Islet precursor cell (in vitro differentiated cells): ENCODE data around the gene DPF3.

Experiments used
- DNase-seq: peaks from one replicate; pipeline ENCODE4 v3.0.0-alpha.2; 2018

Gene DPF3

DNA sequence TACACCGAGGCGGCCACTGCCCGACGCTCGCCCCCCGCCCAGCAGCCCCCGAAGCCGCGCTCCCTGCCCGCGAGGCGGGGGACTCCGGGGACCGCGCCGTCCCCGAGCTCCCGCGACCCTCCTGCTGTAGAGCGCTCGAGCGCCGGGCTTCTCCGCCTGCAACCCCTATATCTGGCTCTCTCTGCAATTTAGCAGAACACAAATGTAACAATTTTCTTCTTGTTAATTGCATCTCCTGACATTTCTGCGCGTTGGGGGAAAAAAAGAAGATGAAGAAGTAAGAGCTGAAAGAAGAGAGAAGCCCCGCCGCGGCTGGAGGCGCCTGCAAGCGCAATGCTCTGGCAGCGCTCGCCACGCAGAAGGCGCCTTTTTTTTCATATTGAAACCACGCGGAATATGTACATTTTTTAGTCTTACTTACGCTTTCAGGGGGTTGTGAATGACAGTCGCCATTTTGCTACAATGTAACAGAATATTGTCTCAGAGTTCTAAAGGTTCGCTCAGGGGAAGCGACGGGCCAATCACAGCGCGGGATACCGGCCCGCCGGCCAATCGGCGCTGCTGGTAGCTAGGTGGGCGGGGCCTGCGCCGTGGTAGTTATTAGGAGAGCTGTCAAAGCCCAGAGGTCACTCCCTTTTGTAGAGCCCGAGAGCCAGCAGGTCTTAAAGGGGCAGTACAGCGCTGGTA is at the start of gene DPF3:
Gene DPF3 (minus strand): TSS at position 466 of the 687 bp plus-strand sequence. CDS start 13 bp downstream, at position 453.
- DNase-seq: peak; percentile 98

DNA sequence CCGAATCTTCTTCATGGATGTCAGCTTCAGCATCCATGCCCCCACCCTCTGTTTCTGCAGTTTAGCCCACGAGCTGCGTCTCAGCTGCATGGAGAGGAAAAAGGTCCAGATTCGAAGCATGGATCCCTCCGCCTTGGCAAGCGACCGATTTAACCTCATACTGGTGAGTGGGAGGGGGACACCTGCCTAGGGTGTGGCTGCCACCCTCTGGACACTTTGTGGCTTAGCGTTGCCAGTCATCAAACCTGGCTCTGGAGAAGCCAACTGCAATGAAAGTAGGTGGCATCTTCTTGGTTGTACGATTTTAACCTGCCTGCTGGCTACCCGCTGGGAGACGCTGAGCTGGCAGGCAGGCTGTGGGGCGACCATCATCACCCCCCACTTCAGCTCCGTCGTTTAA is 49.0 kb upstream of the DPF3 start:
- DNase-seq: no peak

GRCh38 chr14:72941286-72941985 is 47.5 kb upstream of the DPF3 start:
- no peak for DNase-seq

- DNase-seq: no peak
These were observed 45.7 kb upstream of the DPF3 start for GRCh38 chr14:72939630-72940029.

- no peak for DNase-seq
These were observed 39.0 kb upstream of the DPF3 start for GRCh38 chr14:72932893-72933292.

GRCh38 chr14:72929316-72930080 is 35.6 kb upstream of the DPF3 start:
- DNase-seq: no peak

DNA sequence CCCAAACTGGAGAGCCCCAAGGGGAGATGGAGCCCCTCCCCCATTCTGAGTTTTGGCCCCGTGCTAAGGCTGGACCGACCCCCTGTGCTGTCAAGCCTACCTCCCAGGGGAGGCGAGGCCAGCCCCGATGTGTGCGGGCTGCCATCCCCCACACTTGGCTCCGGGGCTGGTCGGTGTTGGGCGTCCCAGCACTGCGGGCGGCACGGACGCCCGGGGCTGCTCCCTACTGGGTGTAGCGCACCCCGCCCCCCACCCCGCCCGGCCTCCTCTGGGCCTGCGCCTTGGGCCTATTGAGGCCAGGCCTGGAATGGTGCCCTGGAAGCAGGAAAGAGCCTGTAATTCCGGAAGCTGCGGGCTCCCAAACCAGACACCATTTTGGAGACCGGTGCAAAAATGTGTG is 35.0 kb upstream of the DPF3 start:
- DNase-seq: no peak

DNA sequence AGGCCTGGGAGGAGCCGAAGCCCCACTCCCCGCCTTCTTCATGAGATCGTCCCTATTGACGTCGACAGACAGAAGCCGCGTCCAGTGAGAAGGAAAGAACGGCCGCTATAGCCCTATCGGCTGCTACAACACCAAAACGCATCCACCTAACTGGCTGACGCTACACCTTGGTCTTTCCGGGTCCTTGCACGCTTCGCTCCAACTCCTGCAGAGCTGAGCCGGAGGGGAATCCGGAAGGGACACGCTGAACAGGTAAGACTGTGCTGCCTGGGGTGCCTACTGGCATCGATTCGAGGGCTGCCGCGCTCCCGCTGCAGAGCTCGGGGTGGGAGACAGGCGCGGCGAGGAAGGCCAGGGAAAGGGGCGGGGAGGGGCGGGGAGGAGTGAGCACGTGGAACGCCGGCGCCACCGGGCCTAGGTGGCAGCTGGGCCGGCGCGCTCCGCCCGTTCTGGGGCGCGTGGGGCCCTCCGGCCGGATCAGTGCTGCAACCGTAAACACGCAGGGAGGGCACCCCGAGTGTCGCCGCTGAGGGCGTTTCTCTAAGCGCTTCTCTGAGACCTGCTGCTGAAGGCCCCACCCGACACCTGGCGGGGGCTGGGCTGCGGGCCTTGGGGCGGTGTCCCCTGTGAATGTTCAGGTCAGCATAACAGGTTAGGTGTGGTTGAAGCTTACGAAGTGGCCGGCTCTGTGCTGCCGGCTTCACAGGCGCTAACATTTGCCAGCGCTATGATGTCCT is 32.6 kb upstream of the DPF3 start, which contains the start of gene DCAF4:
Gene DCAF4 (plus strand): TSS at position 173 of the 737 bp plus-strand sequence. CDS start 11,515 bp downstream, outside the sequence.
- DNase-seq: peak; percentile 100

- no peak for DNase-seq
These were observed 32.0 kb upstream of the DPF3 start for GRCh38 chr14:72925815-72926291.

DNA sequence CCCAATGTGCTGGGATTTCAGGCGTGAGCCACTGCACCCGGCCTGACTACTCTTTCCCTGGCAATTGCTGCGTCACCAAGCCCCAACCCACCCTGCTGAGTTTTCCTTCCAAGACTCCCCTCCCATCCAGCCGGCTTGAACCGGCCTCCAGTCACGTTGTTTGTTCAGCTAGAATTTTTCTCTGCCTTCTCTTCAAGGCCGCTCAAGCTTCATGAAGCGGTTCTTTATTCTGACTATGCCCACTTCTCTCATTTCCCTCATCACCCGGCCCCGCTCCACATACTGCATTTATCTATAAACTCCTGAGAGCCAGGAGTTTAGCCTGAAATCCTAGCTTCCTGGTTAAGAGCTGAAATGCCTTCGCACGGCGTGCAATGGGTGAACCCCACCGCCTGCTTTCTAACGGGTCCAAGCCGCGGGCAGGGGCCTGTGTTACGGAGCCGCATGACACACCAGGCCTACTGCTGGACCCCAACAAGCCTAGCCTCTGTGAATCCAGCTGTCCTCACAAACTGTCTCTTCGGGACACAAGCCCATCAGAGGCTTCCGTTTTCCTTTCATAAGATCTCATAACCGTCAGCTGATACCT is 31.4 kb upstream of the DPF3 start:
- no peak for DNase-seq

DNA sequence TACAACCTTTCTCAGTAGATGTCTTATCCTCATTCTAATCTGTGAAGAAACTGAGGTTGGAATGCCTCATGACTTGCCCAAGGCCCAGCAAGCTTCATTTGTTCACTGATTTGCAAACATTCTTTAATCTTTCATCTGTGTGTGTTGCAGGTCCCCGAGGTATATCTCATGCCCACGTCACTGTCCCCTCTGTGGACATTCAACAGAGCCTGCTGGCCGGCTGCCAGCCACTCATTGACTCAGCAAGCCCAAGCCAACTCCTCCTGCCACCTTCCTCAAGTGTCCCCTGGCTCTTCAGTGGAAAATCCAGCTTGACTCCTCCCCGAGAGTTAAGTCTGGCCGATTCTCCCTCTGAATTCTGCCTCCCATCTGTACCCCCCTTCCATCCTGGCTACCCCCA is 30.4 kb upstream of the DPF3 start:
- DNase-seq: no peak

GRCh38 chr14:72921396-72921795 is 27.5 kb upstream of the DPF3 start:
- no peak for DNase-seq

- no peak for DNase-seq
These were observed 26.1 kb upstream of the DPF3 start for GRCh38 chr14:72920008-72920407.

- no peak for DNase-seq
These were observed 23.3 kb upstream of the DPF3 start for GRCh38 chr14:72917094-72917802.

DNA sequence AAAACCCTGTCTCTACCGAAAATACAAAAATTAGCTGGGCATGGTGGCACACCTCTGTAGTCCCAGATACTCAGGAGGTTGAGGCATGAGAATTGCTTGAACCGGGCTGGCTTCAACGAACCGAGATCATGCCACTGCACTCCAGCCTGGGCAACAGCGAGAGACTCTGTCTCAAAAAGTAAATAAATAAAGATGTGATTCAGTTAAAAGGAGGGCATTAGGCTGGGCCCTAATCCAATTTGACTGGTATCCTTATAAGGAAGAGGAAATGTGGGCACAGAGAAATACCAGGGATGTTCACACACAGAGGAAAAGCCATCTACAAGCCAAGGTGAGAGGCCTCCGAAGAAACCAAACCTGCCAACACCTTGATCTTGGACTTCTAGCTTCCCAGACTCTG is 22.3 kb upstream of the DPF3 start:
- DNase-seq: no peak

- no peak for DNase-seq
These were observed 19.9 kb upstream of the DPF3 start for GRCh38 chr14:72913809-72914208.

DNA sequence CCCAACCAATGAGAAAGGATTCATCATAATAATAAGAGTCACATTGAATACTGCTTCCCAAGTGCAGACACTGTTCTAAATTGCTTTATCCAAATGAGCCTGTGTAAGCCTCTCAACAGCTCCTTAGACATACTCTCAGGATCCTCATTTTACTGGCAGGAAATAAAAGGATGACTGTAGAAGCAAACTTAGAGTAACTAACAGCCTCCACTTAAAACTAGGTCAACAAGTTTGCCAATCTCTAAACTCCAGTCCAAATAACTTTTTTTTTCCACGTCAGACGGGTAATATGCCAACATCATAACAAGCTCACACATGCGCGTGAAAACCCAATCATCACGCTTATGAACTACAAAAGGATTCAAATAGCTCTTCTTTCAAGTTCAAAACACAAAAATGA is 15.3 kb upstream of the DPF3 start:
- DNase-seq: no peak

DNA sequence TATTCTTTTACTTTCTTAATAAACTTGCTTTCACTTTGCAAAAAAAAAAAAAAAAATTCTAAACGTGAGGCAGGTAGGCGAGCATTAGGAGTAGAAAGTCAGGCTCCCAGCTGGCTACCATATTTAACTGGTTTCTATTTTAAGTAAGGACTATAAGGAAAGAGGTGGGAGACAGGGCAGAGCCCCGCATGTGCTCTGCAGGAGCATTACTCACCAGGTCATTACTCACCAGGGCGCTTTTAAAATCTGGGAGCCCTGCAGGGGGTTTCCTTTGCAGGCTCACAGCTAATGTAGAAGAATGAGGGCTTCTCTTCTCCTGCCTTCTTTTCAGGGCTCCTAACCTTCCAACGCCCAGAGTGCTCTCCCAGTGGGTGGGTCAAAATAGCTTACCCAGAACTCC is 14.0 kb upstream of the DPF3 start:
- peak; percentile 80 for DNase-seq

GRCh38 chr14:72906879-72907278 is 13.0 kb upstream of the DPF3 start:
- DNase-seq: no peak

GRCh38 chr14:72906316-72906715 is 12.4 kb upstream of the DPF3 start:
- DNase-seq: no peak

DNA sequence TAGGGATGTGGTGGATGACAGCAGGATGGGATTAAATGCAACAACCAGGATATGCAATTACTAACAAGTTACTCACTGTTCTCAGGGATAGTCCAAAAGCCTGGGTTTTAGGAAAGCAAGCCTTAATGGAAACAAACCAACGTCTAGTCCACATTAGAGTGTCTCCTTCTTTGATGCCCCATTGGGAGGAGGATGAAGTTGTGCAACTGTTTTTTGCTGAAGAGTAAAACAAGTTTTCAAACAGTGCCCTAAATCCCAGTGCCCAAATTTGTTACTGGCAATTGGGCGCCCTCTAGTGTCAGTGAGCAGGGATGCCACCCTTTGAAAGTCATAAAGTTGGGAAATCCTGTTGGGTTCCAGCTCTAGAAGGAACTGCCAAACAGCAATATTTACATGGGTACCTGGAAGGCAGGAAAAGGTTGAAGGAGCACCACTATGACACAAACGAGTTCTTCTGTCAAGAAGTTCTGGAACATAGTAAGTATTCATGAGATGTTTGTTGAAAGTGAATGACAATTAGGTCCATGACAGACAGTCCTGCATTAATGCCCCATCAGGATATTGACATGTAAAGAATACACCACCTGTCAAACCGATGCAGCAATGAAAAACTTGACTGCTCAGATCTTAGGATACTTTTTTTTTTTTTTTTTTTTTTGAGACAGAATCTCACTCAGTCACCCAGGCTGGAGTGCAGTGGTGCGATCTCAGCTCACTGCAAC is 11.1 kb upstream of the DPF3 start:
- DNase-seq: peak; percentile 69
